HepG2 (cell line): ENCODE data around the gene ATRN. TPM values are rescaled to one million over a fixed set of nuclear protein-coding genes. Genes with fewer than 3 reads are reported as not detected.

Experiments used
- EZH2 ChIP-seq: conservative IDR thresholded peaks from 2 replicates; pipeline ENCODE4 v1.6.1; 2012; ENCODE audit warnings: mild to moderate bottlenecking, low read depth, low read length, moderate library complexity
- FOXK1 ChIP-seq: sonication (generic); formaldehyde crosslinking; IDR thresholded peaks from 2 replicates; pipeline ENCODE4 v1.4.0; 2020; ENCODE audit warnings: low read depth, missing genetic modification reagents, borderline replicate concordance
- HMG20A ChIP-seq: IDR thresholded peaks from 2 replicates; pipeline ENCODE4 v1.6.1; 2016; ENCODE audit warnings: borderline replicate concordance
- KLF6 ChIP-seq: IDR thresholded peaks from 2 replicates; pipeline ENCODE4 v1.8.0; 2016; ENCODE audit warnings: missing biosample characterization, missing genetic modification reagents
- MAF1 ChIP-seq: sonication (generic); formaldehyde crosslinking; IDR thresholded peaks from 2 replicates; pipeline ENCODE4 v1.5.0; 2020; ENCODE audit warnings: missing genetic modification reagents, borderline replicate concordance
- POLR2G ChIP-seq: fragments of 200-400 bp; formaldehyde crosslinking; IDR thresholded peaks from 2 replicates; pipeline ENCODE4 v1.6.1; 2018; ENCODE audit warnings: mild to moderate bottlenecking, low read depth, low read length, moderate library complexity
- RARA ChIP-seq: IDR thresholded peaks from 2 replicates; pipeline ENCODE4 v1.6.1; 2016; ENCODE audit warnings: missing genetic modification reagents, missing compliant biosample characterization
- RFXANK ChIP-seq: IDR thresholded peaks from 2 replicates; pipeline ENCODE4 v1.6.1; 2016
- SAP130 ChIP-seq: IDR thresholded peaks from 2 replicates; pipeline ENCODE4 v1.6.1; 2016; ENCODE audit warnings: low read depth
- TBX2 ChIP-seq: sonication (generic); formaldehyde crosslinking; IDR thresholded peaks from 2 replicates; pipeline ENCODE4 v1.5.0; 2020; ENCODE audit warnings: missing genetic modification reagents, mild to moderate bottlenecking, borderline replicate concordance
- ZBTB7B ChIP-seq: sonication (generic); formaldehyde crosslinking; IDR thresholded peaks from 2 replicates; pipeline ENCODE4 v1.4.0; 2020; ENCODE audit warnings: missing genetic modification reagents
- ZMYM4 ChIP-seq: sonication (generic); formaldehyde crosslinking; IDR thresholded peaks from 2 replicates; pipeline ENCODE4 v1.8.1; 2023; ENCODE audit warnings: mild to moderate bottlenecking, missing genetic modification reagents
- ZNF101 ChIP-seq: sonication (generic); formaldehyde crosslinking; IDR thresholded peaks from 2 replicates; pipeline ENCODE4 v1.4.0; 2020; ENCODE audit warnings: mild to moderate bottlenecking, low read depth, missing genetic modification reagents, borderline replicate concordance
- ZNF225 ChIP-seq: sonication (generic); formaldehyde crosslinking; IDR thresholded peaks from 2 replicates; pipeline ENCODE4 v1.4.0; 2020; ENCODE audit warnings: mild to moderate bottlenecking, missing genetic modification reagents
- ZNF24 ChIP-seq: fragments of 450-650 bp; IDR thresholded peaks from 2 replicates; pipeline ENCODE4 v1.6.1; 2017; ENCODE audit warnings: antibody characterized with exemption, mild to moderate bottlenecking
- ZNF510 ChIP-seq: sonication (generic); formaldehyde crosslinking; IDR thresholded peaks from 2 replicates; pipeline ENCODE4 v1.4.0; 2020; ENCODE audit warnings: low read depth, mild to moderate bottlenecking, missing genetic modification reagents
- ZNF552 ChIP-seq: sonication (generic); formaldehyde crosslinking; IDR thresholded peaks from 2 replicates; pipeline ENCODE4 v1.9.0; 2022; ENCODE audit warnings: missing genetic modification reagents, mild to moderate bottlenecking, borderline replicate concordance
- ZNF598 ChIP-seq: sonication (generic); formaldehyde crosslinking; IDR thresholded peaks from 2 replicates; pipeline ENCODE4 v1.5.1; 2020; ENCODE audit warnings: mild to moderate bottlenecking, missing genetic modification reagents, borderline replicate concordance
- ZNF607 ChIP-seq: sonication (generic); formaldehyde crosslinking; IDR thresholded peaks from 2 replicates; pipeline ENCODE4 v1.5.1; 2020; ENCODE audit warnings: missing genetic modification reagents, mild to moderate bottlenecking, borderline replicate concordance
- ZNF713 ChIP-seq: sonication (generic); formaldehyde crosslinking; IDR thresholded peaks from 2 replicates; pipeline ENCODE4 v1.4.0; 2020; ENCODE audit warnings: mild to moderate bottlenecking, missing genetic modification reagents
- ZNF790 ChIP-seq: sonication (generic); formaldehyde crosslinking; IDR thresholded peaks from 2 replicates; pipeline ENCODE4 v1.8.0; 2022; ENCODE audit warnings: missing genetic modification reagents, mild to moderate bottlenecking, borderline replicate concordance
- ZNF792 ChIP-seq: IDR thresholded peaks from 2 replicates; pipeline ENCODE4 v1.6.1; 2016
- ZNF816 ChIP-seq: sonication (generic); formaldehyde crosslinking; IDR thresholded peaks from 2 replicates; pipeline ENCODE4 v1.8.0; 2022; ENCODE audit warnings: missing genetic modification reagents, mild to moderate bottlenecking, borderline replicate concordance
- ZSCAN21 ChIP-seq: sonication (generic); formaldehyde crosslinking; IDR thresholded peaks from 2 replicates; pipeline ENCODE4 v1.8.0; 2022; ENCODE audit warnings: mild to moderate bottlenecking, missing genetic modification reagents, moderate library complexity, borderline replicate concordance
- ZSCAN30 ChIP-seq: sonication (generic); formaldehyde crosslinking; IDR thresholded peaks from 2 replicates; pipeline ENCODE4 v1.5.0; 2020; ENCODE audit warnings: mild to moderate bottlenecking, missing genetic modification reagents
- polyA plus RNA-seq, 8 experiments: library from polyadenylated mRNA; depleted of rRNA in 3 of 8; stranded (reverse) in 7 of 8; unstranded in 1 of 8; fragments of >200 nt; fragmentation: Illumina TruSeq in 4 of 8; extraction: Trizol in 4 of 8; gene quantifications; 2 replicates each; pipeline versions ENCODE4 v1.2.1 to v1.2.3, GENCODE V29; 2011 to 2016; ENCODE audit warnings: low read depth in 4 of 8, missing spikeins in 1 of 8, mixed read lengths in 1 of 8; ENCODE audit not compliant: insufficient read depth in 1 of 8
- total RNA-seq, 5 experiments: library from RNA; depleted of rRNA; stranded (reverse); fragments of >200 nt; fragmentation: Illumina TruSeq; extraction: Trizol; gene quantifications; 2 replicates each; pipeline ENCODE4 v1.2.3, GENCODE V29; 2016; ENCODE audit warnings: low read depth in 1 of 5
- TF ChIP-seq, protein P1 (sequence below): sonication (generic); formaldehyde crosslinking; IDR thresholded peaks from 2 replicates; pipeline ENCODE4 v1.8.0; 2023; ENCODE audit warnings: mild to moderate bottlenecking, missing genetic modification reagents
- TF ChIP-seq, protein P2 (sequence below): sonication (generic); formaldehyde crosslinking; IDR thresholded peaks from 2 replicates; pipeline ENCODE4 v1.5.0; 2020; ENCODE audit warnings: mild to moderate bottlenecking, missing genetic modification reagents
- TF ChIP-seq, protein P3 (sequence below): sonication (generic); formaldehyde crosslinking; IDR thresholded peaks from 2 replicates; pipeline ENCODE4 v1.4.0; 2020; ENCODE audit warnings: missing genetic modification reagents, borderline replicate concordance

ATRN gene
- total and polyA plus RNA-seq, 2 of the 13 experiments (the other 11 are each of a cell fraction or from before 2014, with no cell fraction given): 44.2 to 81.1 TPM

DNA sequence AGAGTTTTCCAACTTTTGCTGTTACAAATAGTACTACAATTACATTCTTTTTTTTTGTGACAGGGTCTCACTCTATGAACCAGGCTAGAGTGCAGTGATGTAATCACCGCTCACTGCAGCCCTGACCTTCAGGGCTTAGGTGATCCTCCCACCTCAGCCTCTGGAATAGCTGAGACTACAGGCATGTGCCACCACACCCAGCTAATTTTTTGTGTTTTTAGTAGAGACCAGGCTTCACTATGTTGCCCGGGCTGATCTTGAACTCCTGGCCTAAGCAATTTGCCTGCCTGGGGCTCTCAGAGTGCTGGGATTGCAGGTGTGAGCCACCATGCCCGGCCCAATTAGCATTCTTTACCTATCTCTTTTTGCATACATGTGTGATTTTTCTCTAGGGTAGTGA is 12.5 kb downstream of the ATRN start (continued):
- TF ChIP-seq ZSCAN30 (CRISPR knock-in tag) (no peak), TBX2 (CRISPR knock-in tag) (peak; percentile 32; the same call in 1 of the 2 replicates), ZNF225 (CRISPR knock-in tag) (no peak), ZNF790 (no peak), SAP130 (CRISPR knock-in tag) (peak; percentile 61), FOXK1 (0 out of 2 replicates have a peak, but pooled peaks have one; percentile 22), EZH2 (no peak), RARA (CRISPR knock-in tag) (peak; percentile 79), ZNF552 (CRISPR knock-in tag) (no peak), ZNF598 (CRISPR knock-in tag) (no peak), ZBTB7B (peak; percentile 53; the same call in 1 of the 2 replicates), ZNF101 (CRISPR knock-in tag) (no peak), ZNF816 (CRISPR knock-in tag) (no peak), ZNF24 (no peak), KLF6 (CRISPR knock-in tag) (0 out of 2 replicates have a peak, but pooled peaks have one; percentile 19), ZNF713 (no peak), RFXANK (CRISPR knock-in tag) (no peak), ZSCAN21 (no peak), ZNF607 (CRISPR knock-in tag) (no peak), POLR2G (no peak), ZMYM4 (CRISPR knock-in tag) (peak; percentile 63; the same call in 1 of the 2 replicates), HMG20A (0 out of 2 replicates have a peak, but pooled peaks have one; percentile 37), ZNF510 (no peak), ZNF792 (CRISPR knock-in tag) (0 out of 2 replicates have a peak, but pooled peaks have one; percentile 28), MAF1 (CRISPR knock-in tag) (no peak)
- TF ChIP-seq, protein P1, sequence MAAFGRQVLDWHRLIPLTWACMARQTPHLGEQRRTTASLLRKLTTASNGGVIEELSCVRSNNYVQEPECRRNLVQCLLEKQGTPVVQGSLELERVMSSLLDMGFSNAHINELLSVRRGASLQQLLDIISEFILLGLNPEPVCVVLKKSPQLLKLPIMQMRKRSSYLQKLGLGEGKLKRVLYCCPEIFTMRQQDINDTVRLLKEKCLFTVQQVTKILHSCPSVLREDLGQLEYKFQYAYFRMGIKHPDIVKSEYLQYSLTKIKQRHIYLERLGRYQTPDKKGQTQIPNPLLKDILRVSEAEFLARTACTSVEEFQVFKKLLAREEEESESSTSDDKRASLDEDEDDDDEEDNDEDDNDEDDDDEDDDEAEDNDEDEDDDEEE (CRISPR knock-in tag): no peak
- TF ChIP-seq, protein P2, sequence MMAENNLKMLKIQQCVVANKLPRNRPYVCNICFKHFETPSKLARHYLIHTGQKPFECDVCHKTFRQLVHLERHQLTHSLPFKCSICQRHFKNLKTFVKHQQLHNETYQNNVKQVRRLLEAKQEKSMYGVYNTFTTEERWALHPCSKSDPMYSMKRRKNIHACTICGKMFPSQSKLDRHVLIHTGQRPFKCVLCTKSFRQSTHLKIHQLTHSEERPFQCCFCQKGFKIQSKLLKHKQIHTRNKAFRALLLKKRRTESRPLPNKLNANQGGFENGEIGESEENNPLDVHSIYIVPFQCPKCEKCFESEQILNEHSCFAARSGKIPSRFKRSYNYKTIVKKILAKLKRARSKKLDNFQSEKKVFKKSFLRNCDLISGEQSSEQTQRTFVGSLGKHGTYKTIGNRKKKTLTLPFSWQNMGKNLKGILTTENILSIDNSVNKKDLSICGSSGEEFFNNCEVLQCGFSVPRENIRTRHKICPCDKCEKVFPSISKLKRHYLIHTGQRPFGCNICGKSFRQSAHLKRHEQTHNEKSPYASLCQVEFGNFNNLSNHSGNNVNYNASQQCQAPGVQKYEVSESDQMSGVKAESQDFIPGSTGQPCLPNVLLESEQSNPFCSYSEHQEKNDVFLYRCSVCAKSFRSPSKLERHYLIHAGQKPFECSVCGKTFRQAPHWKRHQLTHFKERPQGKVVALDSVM: peak; percentile 98
- TF ChIP-seq, protein P3, sequence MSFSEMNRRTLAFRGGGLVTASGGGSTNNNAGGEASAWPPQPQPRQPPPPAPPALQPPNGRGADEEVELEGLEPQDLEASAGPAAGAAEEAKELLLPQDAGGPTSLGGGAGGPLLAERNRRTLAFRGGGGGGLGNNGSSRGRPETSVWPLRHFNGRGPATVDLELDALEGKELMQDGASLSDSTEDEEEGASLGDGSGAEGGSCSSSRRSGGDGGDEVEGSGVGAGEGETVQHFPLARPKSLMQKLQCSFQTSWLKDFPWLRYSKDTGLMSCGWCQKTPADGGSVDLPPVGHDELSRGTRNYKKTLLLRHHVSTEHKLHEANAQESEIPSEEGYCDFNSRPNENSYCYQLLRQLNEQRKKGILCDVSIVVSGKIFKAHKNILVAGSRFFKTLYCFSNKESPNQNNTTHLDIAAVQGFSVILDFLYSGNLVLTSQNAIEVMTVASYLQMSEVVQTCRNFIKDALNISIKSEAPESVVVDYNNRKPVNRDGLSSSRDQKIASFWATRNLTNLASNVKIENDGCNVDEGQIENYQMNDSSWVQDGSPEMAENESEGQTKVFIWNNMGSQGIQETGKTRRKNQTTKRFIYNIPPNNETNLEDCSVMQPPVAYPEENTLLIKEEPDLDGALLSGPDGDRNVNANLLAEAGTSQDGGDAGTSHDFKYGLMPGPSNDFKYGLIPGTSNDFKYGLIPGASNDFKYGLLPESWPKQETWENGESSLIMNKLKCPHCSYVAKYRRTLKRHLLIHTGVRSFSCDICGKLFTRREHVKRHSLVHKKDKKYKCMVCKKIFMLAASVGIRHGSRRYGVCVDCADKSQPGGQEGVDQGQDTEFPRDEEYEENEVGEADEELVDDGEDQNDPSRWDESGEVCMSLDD (CRISPR knock-in tag): no peak
